Globus pallidus (tissue), 1 donor: Measurements from ENCODE around the gene NAA50.

Experiments used
- DNase-seq: peaks from one replicate; pipeline ENCODE4 v3.0.0-alpha.2; 2015; ENCODE audit warnings: low spot score

NAA50 gene

DNA sequence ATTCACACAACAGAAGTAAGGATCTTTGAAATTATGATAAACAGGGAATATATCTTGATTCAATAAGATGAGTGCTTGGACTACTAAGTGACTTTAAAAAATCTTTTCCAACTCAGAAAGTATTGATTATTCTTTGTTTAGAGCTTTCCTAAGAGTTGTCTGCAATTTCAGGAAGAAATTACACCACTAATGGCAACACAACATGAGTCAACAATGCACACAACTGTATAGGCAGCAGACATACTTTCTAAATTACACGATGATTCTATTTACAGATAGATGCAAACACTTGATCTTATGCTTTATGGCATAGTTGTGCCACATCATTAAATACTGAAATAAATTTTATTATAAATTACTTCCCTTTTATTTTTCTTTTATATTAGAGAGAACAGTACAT lies 4.4 kb downstream of the NAA50 start:
- no peak for DNase-seq

- no peak for DNase-seq
Measured at GRCh38 chr3:113741086-113741485, 5.0 kb downstream of the NAA50 start.

DNA sequence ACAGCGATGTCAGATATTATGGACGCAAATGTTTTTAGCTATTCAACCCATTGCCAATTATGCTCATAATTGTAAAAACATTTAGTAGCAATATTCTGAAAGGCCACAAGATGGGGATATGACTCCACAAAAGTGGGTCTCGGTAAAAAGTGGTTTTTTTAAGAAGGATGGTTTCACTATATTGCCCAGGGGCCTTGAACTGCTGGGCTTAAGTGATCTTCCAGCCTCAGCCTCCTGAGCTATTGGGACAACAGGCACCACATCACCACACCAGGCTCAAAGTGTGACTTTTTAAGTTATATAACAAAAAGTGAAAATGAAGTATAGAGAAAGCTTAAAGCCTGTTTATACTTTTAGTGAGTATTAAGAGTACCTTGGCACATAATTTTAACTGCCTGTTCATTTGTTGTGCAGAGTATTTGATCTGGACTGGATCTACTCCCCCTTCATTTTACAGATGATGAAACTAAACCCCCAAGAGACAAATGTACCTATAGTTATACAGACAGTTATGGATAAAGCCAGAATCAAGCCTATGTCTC lies 9.4 kb downstream of the NAA50 start:
- peak; percentile 67 for DNase-seq

GRCh38 chr3:113731694-113732093 lies 14.4 kb downstream of the NAA50 start:
- no peak for DNase-seq

DNA sequence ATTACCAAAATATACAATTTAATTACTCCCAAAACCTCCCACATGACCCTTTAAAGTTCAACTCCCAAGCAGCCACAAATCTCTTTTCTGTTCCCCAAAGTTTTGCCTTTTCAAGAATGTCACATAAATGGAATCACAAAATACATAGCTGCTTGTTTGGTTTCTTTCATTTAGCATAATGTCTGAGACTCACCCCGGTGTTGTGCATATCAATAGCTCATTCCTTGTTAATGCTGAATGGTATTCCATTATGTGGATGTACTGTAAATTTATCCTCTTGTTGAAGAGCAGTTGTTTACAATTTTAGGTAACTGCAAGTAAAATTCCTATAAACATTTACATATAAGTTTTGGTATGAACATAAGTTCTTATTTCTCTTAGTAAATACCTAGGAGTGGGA lies 15.5 kb downstream of the NAA50 start:
- DNase-seq, result no peak

DNA sequence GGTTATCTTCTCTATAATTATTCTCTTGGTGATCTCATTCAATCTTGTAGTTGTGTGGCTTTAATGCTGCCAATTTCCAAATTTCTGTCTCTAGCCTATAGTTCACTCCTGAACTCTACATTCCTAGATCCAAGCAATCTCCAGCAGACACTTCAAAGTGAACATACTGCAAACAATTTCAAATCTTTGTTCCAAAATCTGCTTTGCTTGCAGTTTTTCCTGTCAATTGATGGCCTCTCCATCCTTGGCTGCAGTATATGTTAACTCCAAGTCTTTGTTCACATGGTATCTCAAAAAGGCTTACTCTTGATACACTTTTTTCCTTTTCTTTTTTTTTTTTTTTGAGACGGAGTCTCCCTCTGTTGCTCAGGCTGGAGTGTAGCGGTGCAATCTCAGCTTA lies 17.4 kb downstream of the NAA50 start:
- no peak for DNase-seq

DNA sequence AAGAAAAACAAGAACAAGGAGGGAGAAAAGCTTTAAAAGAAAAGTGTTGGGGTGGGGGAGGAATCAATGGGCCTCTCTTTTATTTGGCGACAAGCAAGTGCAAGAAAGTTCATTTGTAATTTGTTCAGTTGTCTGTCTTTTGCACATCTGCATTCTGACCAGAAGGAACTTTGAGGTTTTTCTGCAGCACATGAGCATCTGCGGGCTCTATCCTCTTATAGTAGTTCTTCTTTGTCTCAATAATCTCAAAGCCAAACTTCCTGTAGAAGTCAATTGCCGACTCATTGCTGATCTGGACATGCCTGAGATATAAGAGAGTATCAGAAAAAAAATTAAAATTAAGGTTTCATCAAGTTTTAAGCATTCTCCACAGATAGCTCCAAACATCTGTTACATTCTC lies 24.4 kb downstream of the NAA50 start:
- DNase-seq, result no peak

- DNase-seq, result no peak
Measured at GRCh38 chr3:113719758-113720157, 26.3 kb downstream of the NAA50 start.

DNA sequence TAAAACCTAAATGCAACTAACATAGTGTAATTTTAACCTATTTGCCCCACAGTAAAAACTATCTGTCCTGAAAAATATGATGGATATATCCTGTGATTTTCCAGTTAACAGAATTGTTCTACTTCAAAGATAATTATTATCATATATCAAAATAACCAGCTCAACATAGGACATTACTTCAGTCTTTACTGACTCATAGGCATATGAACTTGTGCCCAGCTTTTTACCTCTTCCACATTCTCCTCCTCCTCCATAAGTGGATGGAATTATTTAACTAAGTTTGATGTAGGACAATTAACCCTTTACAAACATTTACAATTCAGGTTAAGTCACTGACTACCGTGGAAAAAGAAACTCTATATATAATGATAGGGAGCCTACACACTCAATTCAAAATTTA lies 26.8 kb downstream of the NAA50 start:
- no peak for DNase-seq

- no peak for DNase-seq
Measured at GRCh38 chr3:113717818-113718217, 28.2 kb downstream of the NAA50 start.

- DNase-seq, result no peak
Measured at GRCh38 chr3:113717308-113717707, 28.7 kb downstream of the NAA50 start.

DNA sequence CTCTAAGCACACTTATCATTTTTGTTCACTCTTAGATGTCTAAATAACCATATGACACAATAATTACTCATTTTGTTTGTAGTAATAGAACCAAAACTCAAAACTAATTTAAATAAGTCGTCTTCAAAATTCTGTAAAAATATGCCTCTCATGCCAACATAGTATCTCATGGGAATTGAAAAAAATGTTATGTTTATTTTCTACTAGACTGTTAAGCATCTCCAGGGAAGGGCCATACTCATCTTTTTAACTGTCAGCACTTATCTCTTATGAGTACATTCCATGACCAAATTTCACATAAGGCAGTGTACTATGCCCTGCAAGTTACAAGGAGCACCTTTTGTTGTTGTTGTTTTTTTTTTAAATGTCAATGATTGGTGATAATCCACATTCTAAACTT lies 31.3 kb downstream of the NAA50 start:
- no peak for DNase-seq

GRCh38 chr3:113712129-113712528 lies 33.9 kb downstream of the NAA50 start:
- no peak for DNase-seq

- DNase-seq, result no peak
Measured at GRCh38 chr3:113707835-113708234, 38.2 kb downstream of the NAA50 start.

DNA sequence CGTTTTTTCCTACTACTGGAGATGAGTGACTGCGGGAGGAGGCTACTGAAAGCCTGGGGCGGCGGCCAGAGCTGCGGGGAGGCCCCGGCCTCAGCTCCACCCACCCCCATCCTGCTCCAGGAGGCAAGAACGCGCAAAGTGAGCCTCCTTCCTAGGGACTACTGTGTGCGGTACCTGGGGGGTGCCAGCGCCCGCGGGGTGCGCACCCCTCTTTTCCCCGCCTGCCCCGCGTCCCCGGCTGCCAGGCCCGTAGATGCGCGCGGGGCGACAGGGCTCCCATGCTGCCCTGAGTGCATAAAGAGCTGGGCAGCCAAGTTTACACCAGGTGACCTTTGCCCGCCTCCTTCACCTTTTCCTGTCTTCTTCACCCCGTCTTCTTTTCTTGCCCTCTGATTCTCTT lies 47.1 kb downstream of the NAA50 start:
- DNase-seq, result no peak

- no peak for DNase-seq
Measured at GRCh38 chr3:113698213-113698742, 47.8 kb downstream of the NAA50 start.

DNA sequence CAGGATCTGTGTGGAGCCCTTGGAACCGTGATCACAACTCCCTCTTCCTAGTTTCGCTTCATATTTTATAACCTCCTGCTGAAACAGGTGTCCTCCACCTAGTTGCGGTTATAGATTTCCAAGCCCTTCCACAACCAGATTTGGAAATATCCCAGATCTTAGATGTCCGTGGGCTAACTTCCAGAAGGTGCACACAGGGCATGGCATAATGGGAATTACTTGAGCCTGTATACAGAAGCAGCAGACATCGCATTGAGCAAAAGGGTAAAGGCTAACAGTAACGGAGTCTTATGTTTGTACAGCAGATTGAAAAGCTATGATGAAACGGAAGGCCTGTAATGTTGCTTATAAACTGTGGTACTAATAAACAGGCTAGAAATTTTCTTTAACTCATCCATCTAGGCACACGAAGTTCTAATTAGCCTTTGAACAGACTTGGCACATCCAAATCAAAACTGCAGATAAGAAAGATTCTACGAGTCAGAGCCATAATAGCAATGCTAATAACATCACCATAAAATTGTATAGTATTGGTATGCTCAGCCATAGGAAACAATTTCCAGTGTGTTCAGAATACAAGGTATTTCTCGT lies 48.5 kb downstream of the NAA50 start:
- peak; percentile 35 for DNase-seq

- DNase-seq, result peak; percentile 99
Measured at GRCh38 chr3:113696658-113697499, 49.2 kb downstream of the NAA50 start.

DNA sequence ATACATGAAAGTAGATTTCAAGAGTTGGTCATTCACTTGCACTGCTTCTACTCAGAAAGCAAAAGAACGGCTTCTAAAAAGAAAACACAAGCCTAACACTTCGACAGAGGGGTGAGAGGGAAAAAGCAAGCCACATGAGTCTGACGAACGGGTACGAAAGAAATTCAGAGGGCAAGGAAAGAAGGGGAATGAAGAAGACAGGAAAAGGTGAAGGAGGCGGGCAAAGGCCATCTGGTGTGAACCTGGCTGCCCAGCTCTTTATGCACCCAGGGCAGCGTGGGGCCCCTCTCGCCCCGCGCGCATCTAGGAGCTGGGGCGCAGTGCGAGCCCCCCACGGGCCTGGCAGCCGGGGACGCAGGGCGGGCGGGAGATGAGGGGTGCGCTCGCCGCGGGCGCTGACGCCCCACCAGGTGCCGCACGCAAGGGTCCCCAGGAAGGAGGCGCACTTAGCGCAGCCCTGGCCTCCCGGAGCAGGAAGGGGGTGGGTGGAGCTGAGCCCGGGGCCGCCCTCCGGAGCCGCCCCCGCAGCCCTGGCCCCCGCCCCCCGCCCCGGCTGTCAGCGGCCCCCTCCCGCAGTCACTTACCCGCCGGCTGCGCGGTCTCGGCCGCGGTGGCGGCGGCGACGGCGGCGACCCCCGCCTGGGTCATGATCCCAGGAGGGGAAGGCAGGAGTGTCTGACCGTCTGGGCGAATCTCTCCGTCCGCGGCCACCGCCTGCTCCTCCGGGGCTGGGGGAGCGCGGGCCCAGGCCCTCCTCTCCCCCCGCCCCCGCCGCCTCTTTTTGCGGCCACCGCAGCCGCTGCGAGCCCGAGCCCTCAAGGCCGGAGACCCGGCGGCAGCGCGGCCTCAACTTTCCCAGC lies 50.0 kb downstream of the NAA50 start, which contains the start of gene USF3:
Gene USF3, minus strand, starts transcription at position 857 of the 860 bp plus-strand sequence. CDS start 21,764 bp downstream, outside the sequence.
- DNase-seq, result peak; percentile 78

DNA sequence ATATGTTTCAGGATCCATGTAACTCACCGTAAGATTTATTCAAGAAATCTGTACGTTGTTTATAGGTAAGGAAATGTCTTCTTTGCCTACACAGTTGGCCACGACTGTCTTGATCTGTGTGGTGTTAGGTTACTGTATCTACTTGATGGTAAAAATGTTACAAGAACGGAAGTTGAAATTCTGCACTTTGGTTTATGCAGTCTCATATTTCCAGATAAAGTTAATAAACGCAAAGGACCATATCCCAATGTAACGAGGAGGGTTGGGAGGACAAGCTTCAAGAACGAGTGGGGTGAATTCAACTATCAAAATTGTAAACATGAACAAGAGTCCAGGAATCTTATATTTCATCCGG lies 50.6 kb downstream of the NAA50 start:
- no peak for DNase-seq

- DNase-seq, result no peak
Measured at GRCh38 chr3:113690482-113690881, 55.6 kb downstream of the NAA50 start.
